ENCODE results near the gene KCNT2.

- TF ChIP-seq, protein P1, sequence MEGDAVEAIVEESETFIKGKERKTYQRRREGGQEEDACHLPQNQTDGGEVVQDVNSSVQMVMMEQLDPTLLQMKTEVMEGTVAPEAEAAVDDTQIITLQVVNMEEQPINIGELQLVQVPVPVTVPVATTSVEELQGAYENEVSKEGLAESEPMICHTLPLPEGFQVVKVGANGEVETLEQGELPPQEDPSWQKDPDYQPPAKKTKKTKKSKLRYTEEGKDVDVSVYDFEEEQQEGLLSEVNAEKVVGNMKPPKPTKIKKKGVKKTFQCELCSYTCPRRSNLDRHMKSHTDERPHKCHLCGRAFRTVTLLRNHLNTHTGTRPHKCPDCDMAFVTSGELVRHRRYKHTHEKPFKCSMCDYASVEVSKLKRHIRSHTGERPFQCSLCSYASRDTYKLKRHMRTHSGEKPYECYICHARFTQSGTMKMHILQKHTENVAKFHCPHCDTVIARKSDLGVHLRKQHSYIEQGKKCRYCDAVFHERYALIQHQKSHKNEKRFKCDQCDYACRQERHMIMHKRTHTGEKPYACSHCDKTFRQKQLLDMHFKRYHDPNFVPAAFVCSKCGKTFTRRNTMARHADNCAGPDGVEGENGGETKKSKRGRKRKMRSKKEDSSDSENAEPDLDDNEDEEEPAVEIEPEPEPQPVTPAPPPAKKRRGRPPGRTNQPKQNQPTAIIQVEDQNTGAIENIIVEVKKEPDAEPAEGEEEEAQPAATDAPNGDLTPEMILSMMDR (IDR thresholded peaks at IDR 0.05) = no peak
- TF ChIP-seq EZH2 (IDR thresholded peaks at IDR 0.05) (no peak), EZH2phosphoT487 (IDR thresholded peaks at IDR 0.05) (no peak)
These were observed 91.9 kb downstream of the KCNT2 start for GRCh38 chr1:196516373-196516772.

All from neural progenitor cell (in vitro differentiated cells).